GM19372 (cell line): ENCODE measurements around the gene ERV3-1.
"Not testable (repeated sequence)": the region's sequence is repeated elsewhere in the genome, so short reads cannot be mapped to it uniquely, and the experiment has no call there.

Experiments used
- ATAC-seq: cut with Tn5 transposase; IDR thresholded peaks from one replicate; pipeline ENCODE4 v1.9.1; 2021; ENCODE audit warnings: mild to moderate bottlenecking, low read depth, moderate library complexity; ENCODE audit not compliant: unreplicated experiment

ERV3-1 gene

GRCh38 chr7:64944667-64945502 lies 61.6 kb downstream of the ERV3-1 start:
- not testable (repeated sequence) for ATAC-seq
